H9 (cell line): ENCODE data around the gene AP2A2. TPM values are rescaled to one million over a fixed set of nuclear protein-coding genes. Genes with fewer than 3 reads are reported as not detected.

ENCODE experiments used
- DNase-seq: peaks from one replicate; pipeline ENCODE4 v3.0.0-alpha.2; 2017
- H2AFZ ChIP-seq: one replicate; pipeline ENCODE4 v1.6.1; 2013; ENCODE audit warnings: mild to moderate bottlenecking, low read length, control low read depth, moderate library complexity
- H2AK5ac ChIP-seq: 2 replicates; pipeline ENCODE4 v1.6.1; 2013; ENCODE audit warnings: low read length, control low read depth, mixed read lengths; ENCODE audit not compliant: insufficient read length
- H2BK120ac ChIP-seq: one replicate; pipeline ENCODE4 v1.6.1; 2013; ENCODE audit warnings: low read depth, mild to moderate bottlenecking, low read length, control low read depth, inconsistent platforms; ENCODE audit not compliant: poor library complexity, severe bottlenecking
- H2BK12ac ChIP-seq: 2 replicates; pipeline ENCODE4 v1.6.1; 2013; ENCODE audit warnings: low read length, control low read depth, mixed read lengths, low read depth; ENCODE audit not compliant: insufficient read length
- H2BK15ac ChIP-seq: 2 replicates; pipeline ENCODE4 v1.6.1; 2013; ENCODE audit warnings: low read depth, low read length, control low read depth
- H2BK20ac ChIP-seq: one replicate; pipeline ENCODE4 v1.6.1; 2013; ENCODE audit warnings: low read depth, mild to moderate bottlenecking, low read length, control low read depth, inconsistent platforms; ENCODE audit not compliant: poor library complexity, severe bottlenecking
- H2BK5ac ChIP-seq: 2 replicates; pipeline ENCODE4 v1.6.1; 2013; ENCODE audit warnings: low read length, control low read depth, mixed read lengths; ENCODE audit not compliant: insufficient read length
- H3K14ac ChIP-seq: 2 replicates; pipeline ENCODE4 v1.6.1; 2013; ENCODE audit warnings: low read length, control low read depth; ENCODE audit not compliant: insufficient read depth
- H3K18ac ChIP-seq: 2 replicates; pipeline ENCODE4 v1.6.1; 2013; ENCODE audit warnings: low read depth, mild to moderate bottlenecking, mixed read lengths, low read length, control low read depth; ENCODE audit not compliant: insufficient read length
- H3K23ac ChIP-seq: 2 replicates; pipeline ENCODE4 v1.6.1; 2013; ENCODE audit warnings: low read length, control low read depth, mixed read lengths, low read depth; ENCODE audit not compliant: insufficient read length
- H3K23me2 ChIP-seq: 2 replicates; pipeline ENCODE4 v1.6.1; 2013; ENCODE audit warnings: low read depth, mild to moderate bottlenecking, mixed read lengths, low read length, control low read depth; ENCODE audit not compliant: insufficient read length, poor library complexity, severe bottlenecking
- H3K27ac ChIP-seq: 2 replicates; pipeline ENCODE4 v1.5.1; 2013; ENCODE audit warnings: low read length, control low read depth, mixed read lengths, low read depth; ENCODE audit not compliant: insufficient read length
- H3K27me3 ChIP-seq: 2 replicates; pipeline ENCODE4 v1.6.1; 2013; ENCODE audit warnings: low read length, control low read depth, inconsistent platforms; ENCODE audit not compliant: insufficient read depth
- H3K4ac ChIP-seq: 2 replicates; pipeline ENCODE4 v1.6.1; 2013; ENCODE audit warnings: low read depth, mild to moderate bottlenecking, control low read depth, inconsistent platforms, low read length, moderate library complexity
- H3K4me1 ChIP-seq: 2 replicates; pipeline ENCODE4 v1.6.1; 2013; ENCODE audit warnings: low read length, control low read depth, inconsistent platforms; ENCODE audit not compliant: insufficient read depth
- H3K4me2 ChIP-seq: 2 replicates; pipeline ENCODE4 v1.6.1; 2013; ENCODE audit warnings: low read length, control low read depth, mixed read lengths; ENCODE audit not compliant: insufficient read length, insufficient read depth
- H3K56ac ChIP-seq: 2 replicates; pipeline ENCODE4 v1.6.1; 2013; ENCODE audit warnings: low read depth, mild to moderate bottlenecking, mixed read lengths, low read length, control low read depth; ENCODE audit not compliant: insufficient read length
- H3K79me1 ChIP-seq: 2 replicates; pipeline ENCODE4 v1.6.1; 2013; ENCODE audit warnings: low read depth, mild to moderate bottlenecking, moderate library complexity, low read length, control low read depth, inconsistent platforms; ENCODE audit not compliant: insufficient read depth, poor library complexity, severe bottlenecking
- H3K79me2 ChIP-seq: 2 replicates; pipeline ENCODE4 v1.6.1; 2013; ENCODE audit warnings: low read length, control low read depth, inconsistent platforms; ENCODE audit not compliant: insufficient read depth
- H3K9ac ChIP-seq: 2 replicates; pipeline ENCODE4 v1.6.1; 2013; ENCODE audit warnings: low read length, control low read depth, mixed read lengths; ENCODE audit not compliant: insufficient read length; ENCODE audit errors: extremely low read depth
- H3K9me3 ChIP-seq: one replicate; pipeline ENCODE4 v1.6.1; 2013; ENCODE audit warnings: low read depth, low read length, inconsistent platforms; ENCODE audit not compliant: control insufficient read depth
- H3T11ph ChIP-seq: one replicate; pipeline ENCODE4 v1.6.1; 2013; ENCODE audit warnings: mild to moderate bottlenecking, low read length, control low read depth, inconsistent platforms
- H4K20me1 ChIP-seq: one replicate; pipeline ENCODE4 v1.6.1; 2013; ENCODE audit not compliant: control insufficient read depth, insufficient read length, insufficient read depth
- H4K5ac ChIP-seq: 2 replicates; pipeline ENCODE4 v1.6.1; 2013; ENCODE audit warnings: low read depth, mild to moderate bottlenecking, mixed read lengths, low read length, control low read depth; ENCODE audit not compliant: insufficient read length
- H4K8ac ChIP-seq: replicated peaks from 2 replicates; pipeline ENCODE4 v1.6.1; 2013; ENCODE audit warnings: low read length, control low read depth, mixed read lengths, low read depth; ENCODE audit not compliant: insufficient read length
- H4K91ac ChIP-seq: 2 replicates; pipeline ENCODE4 v1.6.1; 2013; ENCODE audit warnings: low read depth, mild to moderate bottlenecking, moderate library complexity, mixed read lengths, low read length, control low read depth; ENCODE audit not compliant: insufficient read length
- H3K27ac Mint-ChIP-seq, 3 experiments: 2 replicates in 2 of 3; 3 replicates in 1 of 3; pipeline ENCODE4 v1.8.0; 2020 to 2021; ENCODE audit warnings: mixed read lengths in 3 of 3, mild to moderate bottlenecking in 1 of 3, moderate library complexity in 1 of 3
- H3K27me3 Mint-ChIP-seq: 2 replicates; pipeline ENCODE4 v1.8.0; 2021; ENCODE audit warnings: low read depth, mild to moderate bottlenecking, moderate library complexity, mixed read lengths
- H3K36me3 Mint-ChIP-seq, 3 experiments: 2 replicates in 2 of 3; 3 replicates in 1 of 3; pipeline ENCODE4 v1.8.0; 2020 to 2021; ENCODE audit warnings: low read depth in 3 of 3, mixed read lengths in 3 of 3; ENCODE audit not compliant: insufficient read depth in 1 of 3
- H3K4me1 Mint-ChIP-seq, 2 experiments: 2 replicates each; pipeline ENCODE4 v1.8.0; 2020; ENCODE audit warnings: mixed read lengths in 2 of 2
- H3K4me3 Mint-ChIP-seq, 2 experiments: 2 replicates in 1 of 2; 3 replicates in 1 of 2; pipeline ENCODE4 v1.8.0; 2020 to 2021; ENCODE audit warnings: mild to moderate bottlenecking in 2 of 2, mixed read lengths in 2 of 2, moderate library complexity in 1 of 2
- H3K9me3 Mint-ChIP-seq, 2 experiments: 2 replicates in 1 of 2; 3 replicates in 1 of 2; pipeline ENCODE4 v1.8.0; 2020; ENCODE audit warnings: mild to moderate bottlenecking in 2 of 2, mixed read lengths in 2 of 2, moderate library complexity in 1 of 2
- CTCF ChIP-seq: fragments of 200-600 bp; sonication (generic); conservative IDR thresholded peaks from 3 replicates; pipeline ENCODE4 v1.8.0; 2021; ENCODE audit warnings: antibody characterized with exemption, mild to moderate bottlenecking
- WGBS: extraction: QIAGEN DNeasy Blood & Tissue Kit; methylation state at CpG from one replicate; pipeline ENCODE4 v1.1.7; 2013; ENCODE audit warnings: missing lambda C conversion rate, low lambda C conversion rate, mixed read lengths; ENCODE audit not compliant: insufficient read length; ENCODE audit errors: extremely low coverage; 5-methylcytosine and 5-hydroxymethylcytosine counted together
- total RNA-seq: library from RNA; stranded (reverse); gene quantifications from 2 replicates; pipeline ENCODE4 v1.2.1, GENCODE V29; 2021

AP2A2 gene
- total RNA-seq, 1 experiment from 2014 or later = 53.7 TPM

GRCh38 chr11:962688-963087, 37.0 kb downstream of the AP2A2 start:
- Histone ChIP-seq H3K23ac (no peak overlapping the region), H3K79me2 (peaks cover under 1% of the 10 kb centered on the region; the same call in 1 of the 2 replicates), H4K20me1 (no peaks in the 10 kb centered on the region), H3K27ac (no peak overlapping the region), H2BK120ac (no peak overlapping the region), H3K27me3 (no peaks in the 10 kb centered on the region), H4K8ac (no peak overlapping the region), H2BK12ac (no peak overlapping the region), H2BK20ac (no peak overlapping the region), H2BK15ac (no peak overlapping the region), H3K9me3 (no peaks in the 10 kb centered on the region), H2AK5ac (no peak overlapping the region), H3K79me1 (no peaks in the 10 kb centered on the region), H4K91ac (no peak overlapping the region), H3K4ac (no peak overlapping the region), H3K18ac (no peak overlapping the region), H3K14ac (no peak overlapping the region), H3K4me2 (no peak overlapping the region), H3K9ac (no peak overlapping the region), H2BK5ac (no peak overlapping the region), H3K23me2 (no peaks in the 10 kb centered on the region), H3K56ac (no peak overlapping the region), H2AFZ (no peak overlapping the region), H3T11ph (no peak overlapping the region), H3K4me1 (no peaks in the 10 kb centered on the region), H4K5ac (no peak overlapping the region)
- H3K36me3 Mint-ChIP-seq = peaks cover 27 to 57% (median 56%) of the 10 kb centered on the region in 3 experiments
- H3K9me3 Mint-ChIP-seq = peaks cover 9 to 15% of the 10 kb centered on the region in 2 experiments; a peak in 3 of 5 replicates
- peaks cover 13 to 14% of the 10 kb centered on the region in 2 experiments for H3K4me1 Mint-ChIP-seq
- no peak overlapping the region for H3K4me3 Mint-ChIP-seq
- no peaks in the 10 kb centered on the region for H3K27me3 Mint-ChIP-seq
- H3K27ac Mint-ChIP-seq = no peak overlapping the region
- no CpG with 5 or more reads among the region's 5 CpGs for WGBS
- DNase-seq = no peak
- TF ChIP-seq CTCF = no peak
